Lung microvascular endothelial cell (primary cell): ENCODE measurements around the gene MAPK8. TPM values are rescaled to one million over a fixed set of nuclear protein-coding genes. Genes with fewer than 3 reads are reported as not detected.
"Not testable (repeated sequence)": the region's sequence is repeated elsewhere in the genome, so short reads cannot be mapped to it uniquely, and the experiment has no call there.

Experiments used
- DNase-seq, 2 donors: peaks; one replicate each; pipeline versions ENCODE4 v3.0.0 to v3.0.0-alpha.2; 2010; ENCODE audit warnings: low read depth in 2 of 2
- total RNA-seq: library from RNA; depleted of rRNA; stranded (reverse); fragments of >200 nt; gene quantifications from 2 replicates; pipeline ENCODE4 v1.2.1, GENCODE V29; 2014

The MAPK8 gene
- total RNA-seq, 1 donor from 2014 or later = 37.3 TPM

- no peak for DNase-seq
These were observed 110.2 kb downstream of the MAPK8 start for GRCh38 chr10:48416584-48417232.

GRCh38 chr10:48417374-48417773, 110.9 kb downstream of the MAPK8 start:
- DNase-seq = no peak

- DNase-seq = peak in 1 of 2 donors; percentile 19
These were observed 111.8 kb downstream of the MAPK8 start for GRCh38 chr10:48418189-48418788.

GRCh38 chr10:48419714-48420113, 113.2 kb downstream of the MAPK8 start:
- no peak for DNase-seq

- DNase-seq = not testable (repeated sequence)
These were observed 115.4 kb downstream of the MAPK8 start for GRCh38 chr10:48421862-48422261.

GRCh38 chr10:48423884-48424283, 117.4 kb downstream of the MAPK8 start:
- DNase-seq = no peak

- DNase-seq = no peak
These were observed 122.4 kb downstream of the MAPK8 start for GRCh38 chr10:48428896-48429295.

GRCh38 chr10:48429309-48429708, 122.8 kb downstream of the MAPK8 start:
- DNase-seq = no peak

GRCh38 chr10:48430402-48430993, 124.0 kb downstream of the MAPK8 start:
- peak in 1 of 2 donors; percentile 38 for DNase-seq

- DNase-seq = no peak
These were observed 125.4 kb downstream of the MAPK8 start for GRCh38 chr10:48431871-48432270.

- DNase-seq = no peak
These were observed 131.1 kb downstream of the MAPK8 start for GRCh38 chr10:48437546-48437945.

- no peak for DNase-seq
These were observed 132.6 kb downstream of the MAPK8 start for GRCh38 chr10:48439031-48439430.

- peak in 1 of 2 donors; percentile 67 for DNase-seq
These were observed 133.1 kb downstream of the MAPK8 start for GRCh38 chr10:48439581-48440041.

GRCh38 chr10:48440771-48441170, 134.3 kb downstream of the MAPK8 start:
- no peak for DNase-seq

GRCh38 chr10:48442090-48442808, 135.8 kb downstream of the MAPK8 start:
- DNase-seq = no peak

- no peak for DNase-seq
These were observed 136.3 kb downstream of the MAPK8 start for GRCh38 chr10:48442809-48443177.

GRCh38 chr10:48444266-48444665, 137.8 kb downstream of the MAPK8 start:
- peak; percentile 61 to 83 for DNase-seq

GRCh38 chr10:48444861-48445841, 138.7 kb downstream of the MAPK8 start:
- peak in 1 of 2 donors; percentile 1 for DNase-seq

- no peak for DNase-seq
These were observed 139.5 kb downstream of the MAPK8 start for GRCh38 chr10:48445932-48446331.

GRCh38 chr10:48446785-48447184, 140.3 kb downstream of the MAPK8 start:
- peak in 1 of 2 donors; percentile 18 for DNase-seq
